Kasumi-1 (cell line): Measurements from ENCODE around the gene SLC17A2.
A peak's percentile ranks its signal among the peaks of the same experiment; 100 is the strongest.

Experiments used
- DNase-seq, 2 experiments: peaks; one replicate each; lab custom pipeline; 2025; lab: John Stamatoyannopoulos, UW

The SLC17A2 gene

DNA sequence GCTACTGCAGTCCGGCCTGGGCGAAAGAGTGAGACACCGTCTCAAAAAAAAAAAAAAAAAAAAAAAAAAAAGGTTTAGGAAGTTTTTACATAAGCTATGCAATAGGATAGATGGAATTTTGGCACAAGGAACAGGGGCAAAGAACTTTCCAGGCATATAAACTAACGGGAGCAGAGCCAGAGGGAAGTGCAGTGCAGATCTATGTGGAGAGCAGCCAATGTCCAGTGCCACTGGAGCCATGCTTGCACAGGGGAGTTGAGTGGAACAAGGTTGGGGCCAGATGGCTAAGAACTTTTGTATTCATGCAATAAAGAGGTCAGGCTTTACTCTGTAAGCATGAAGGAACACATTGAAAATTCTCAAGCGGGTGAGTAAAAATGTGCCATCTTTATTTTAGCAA lies 10.8 kb downstream of the SLC17A2 start:
- no peak for DNase-seq

DNA sequence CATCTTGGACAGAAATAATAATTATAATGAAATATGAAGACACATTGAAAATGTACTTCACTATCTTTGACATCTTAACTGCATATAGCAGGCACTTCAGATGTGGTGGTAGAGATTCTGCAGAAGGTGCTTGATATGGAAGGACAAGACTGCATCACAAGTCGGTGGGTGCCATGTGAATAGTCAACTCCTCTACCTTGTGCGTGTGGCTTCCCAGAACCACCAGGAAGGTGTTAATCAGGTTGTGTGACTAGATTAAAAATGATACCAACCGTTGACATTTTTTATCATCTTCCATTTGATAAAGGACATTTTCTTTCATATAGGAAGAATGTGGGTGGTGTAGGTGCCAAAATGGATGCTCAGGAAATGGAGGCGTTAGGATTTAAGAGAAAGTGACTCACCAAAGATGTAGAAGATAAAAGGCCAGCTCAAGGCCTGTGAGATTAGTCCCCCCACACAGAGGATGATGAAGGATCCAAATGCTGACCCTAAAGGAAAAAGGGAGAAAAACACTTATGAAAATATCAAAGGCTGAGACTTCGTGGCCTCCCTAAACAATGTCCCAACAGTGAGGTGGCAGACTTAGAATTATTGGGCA lies 12.3 kb downstream of the SLC17A2 start:
- no peak for DNase-seq

DNA sequence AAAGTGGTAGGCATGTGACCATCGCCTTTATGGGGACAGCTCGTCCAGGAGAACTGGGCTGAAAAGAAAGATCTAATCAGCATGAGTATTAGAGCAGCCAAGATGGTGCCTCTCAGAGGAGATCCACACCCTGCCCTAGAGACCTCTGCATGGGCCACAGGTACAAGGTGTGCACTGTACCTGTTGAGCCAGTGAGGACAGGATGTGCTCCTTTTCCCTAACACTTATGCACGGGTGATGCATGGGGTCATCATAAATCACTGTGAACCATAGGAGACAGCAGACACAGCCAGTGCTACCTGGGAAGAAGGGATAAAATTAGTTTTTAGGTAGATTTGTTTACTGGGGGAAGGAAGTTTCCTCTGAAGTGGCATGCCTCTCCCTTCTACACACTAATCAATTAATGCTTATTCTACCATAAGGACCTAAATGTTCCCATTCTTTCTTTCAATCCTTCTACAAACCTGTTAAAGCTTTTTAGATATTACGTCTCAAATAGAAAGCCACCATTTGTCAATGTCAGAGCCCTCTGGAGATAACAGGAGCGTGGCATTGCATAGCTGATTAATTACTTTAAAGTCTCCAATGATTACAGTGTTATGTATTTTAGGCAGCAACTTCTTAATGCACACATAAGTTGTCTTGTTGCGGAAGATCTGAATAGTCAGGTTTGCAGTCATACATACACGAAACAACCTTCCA lies 13.6 kb downstream of the SLC17A2 start:
- no peak for DNase-seq

DNA sequence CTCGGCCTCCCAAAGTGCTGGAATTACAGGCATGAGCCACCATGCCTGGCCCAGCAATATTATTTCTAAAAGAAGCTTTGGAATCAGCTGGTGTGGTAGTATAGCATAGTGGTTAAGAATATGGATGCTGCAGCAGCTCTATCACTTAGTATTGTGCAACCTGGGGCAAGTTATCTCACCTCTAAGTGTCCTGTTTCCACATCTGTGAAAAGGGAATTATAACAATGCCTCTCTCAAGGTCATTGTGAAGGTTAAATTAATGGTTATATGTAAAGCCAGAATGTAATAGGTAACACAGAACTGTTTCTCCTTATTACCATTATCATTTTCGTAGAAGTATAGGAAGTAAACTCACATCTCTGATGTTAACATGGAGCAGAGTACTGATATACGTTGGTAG lies 14.2 kb downstream of the SLC17A2 start:
- DNase-seq = no peak

DNA sequence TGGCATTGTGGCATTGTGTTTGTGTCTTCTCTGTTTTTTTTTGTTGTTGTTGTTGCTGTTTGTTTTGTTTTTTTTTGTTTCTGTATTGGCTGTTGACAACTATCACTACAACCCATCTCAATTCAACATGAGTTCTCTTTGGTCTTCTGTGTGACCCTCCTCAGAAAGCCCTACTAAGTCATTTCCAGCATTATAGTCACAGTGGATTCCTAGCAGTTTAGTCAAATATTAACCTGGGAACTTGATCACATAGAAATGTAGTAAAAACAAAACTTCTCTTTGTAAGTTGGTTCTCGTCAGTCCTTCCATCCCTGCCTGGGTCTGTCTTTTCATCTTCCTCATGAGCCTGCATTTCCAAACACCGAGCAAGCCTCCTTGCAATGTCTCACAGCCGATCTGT lies 16.8 kb downstream of the SLC17A2 start:
- no peak for DNase-seq

DNA sequence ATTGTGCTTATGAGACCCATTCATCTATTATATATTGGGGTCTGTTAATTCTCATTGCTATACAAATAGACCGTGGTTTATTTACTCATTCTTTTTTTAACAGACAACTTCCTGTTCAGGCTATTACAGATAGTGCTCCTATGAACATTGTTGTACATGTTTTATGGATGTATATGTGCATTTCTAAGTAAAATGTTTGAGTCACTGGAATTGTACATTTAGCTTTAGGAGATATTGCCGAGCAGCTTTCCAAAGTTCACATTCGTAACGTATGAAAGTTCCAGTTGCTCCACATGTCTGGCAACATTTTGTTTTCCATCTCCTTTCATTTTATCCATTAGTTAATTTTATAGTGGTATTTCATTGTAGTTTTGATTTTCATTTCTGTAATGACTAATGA lies 19.1 kb downstream of the SLC17A2 start:
- no peak for DNase-seq

DNA sequence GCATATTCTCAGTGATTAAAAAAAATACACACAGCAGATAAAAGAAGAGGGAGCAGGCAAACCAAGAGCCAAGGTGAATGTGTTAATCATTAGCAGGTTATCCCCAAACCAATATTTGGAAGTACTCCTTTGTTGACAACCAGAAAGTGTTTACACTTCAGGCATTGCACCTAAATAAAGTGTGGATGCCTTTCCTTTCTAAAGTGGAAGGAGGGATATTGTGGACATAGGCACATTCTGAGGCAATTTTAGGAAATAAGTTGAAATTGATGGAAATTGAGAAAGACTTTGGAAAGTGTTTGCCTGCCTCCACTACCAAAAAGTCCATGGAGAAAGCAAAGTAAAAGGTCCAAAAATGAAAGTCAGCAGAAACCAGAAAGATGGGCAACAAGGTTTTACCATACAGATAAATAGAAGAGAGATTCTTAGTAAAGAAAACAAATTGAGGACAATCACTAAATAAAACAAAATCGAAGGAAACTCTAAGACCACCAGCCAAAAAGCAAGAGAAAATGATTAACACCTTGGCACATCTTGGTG lies 22.9 kb downstream of the SLC17A2 start:
- DNase-seq = no peak

DNA sequence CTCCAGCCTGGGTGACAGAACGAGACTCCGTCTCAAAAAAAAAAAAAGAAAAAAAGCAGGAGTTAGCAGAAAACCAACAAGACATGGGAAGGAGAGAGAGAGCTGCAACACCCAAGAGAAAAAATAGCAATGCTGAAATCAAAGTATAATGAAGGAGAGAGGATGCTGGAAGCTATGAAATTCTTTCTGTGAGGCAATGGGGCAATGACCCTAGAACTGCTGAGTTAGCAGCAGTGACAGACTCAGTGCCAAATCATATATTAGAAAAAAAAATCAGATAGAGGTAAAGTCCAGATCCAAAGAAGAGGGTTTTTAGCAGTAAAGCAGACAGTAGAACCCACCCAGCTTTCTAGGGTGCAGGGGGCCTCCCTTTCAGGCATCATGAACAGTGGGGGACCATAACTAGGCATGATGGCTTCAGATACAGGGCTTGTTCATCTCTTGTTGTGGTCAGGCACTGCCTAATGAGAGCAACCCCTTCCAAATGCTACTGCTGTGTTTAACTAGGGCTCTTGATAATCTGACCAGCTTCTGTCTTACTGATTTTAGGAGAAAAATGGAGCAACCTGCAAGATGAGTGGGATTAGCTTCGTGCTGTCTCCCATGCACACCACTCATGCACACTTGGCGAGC lies 26.9 kb downstream of the SLC17A2 start:
- no peak for DNase-seq

DNA sequence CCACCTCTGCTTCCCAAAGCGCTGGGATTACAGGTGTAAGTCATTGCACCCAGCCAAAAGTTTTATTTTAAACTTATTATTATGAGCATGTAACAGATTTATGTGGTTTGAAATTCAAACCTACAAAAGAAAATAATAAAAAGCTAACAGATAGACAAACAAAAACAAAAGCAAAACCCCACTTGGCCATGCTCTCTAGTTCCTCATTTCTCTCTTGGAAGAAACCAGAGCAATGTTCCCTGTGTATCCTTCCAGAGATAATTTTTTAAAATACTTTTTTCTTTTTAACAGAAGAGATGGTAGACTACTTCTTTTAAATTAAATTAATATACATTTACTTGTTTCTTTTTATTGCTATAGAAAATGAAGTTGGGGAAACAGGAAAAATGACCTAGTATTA lies 28.4 kb downstream of the SLC17A2 start:
- no peak for DNase-seq

DNA sequence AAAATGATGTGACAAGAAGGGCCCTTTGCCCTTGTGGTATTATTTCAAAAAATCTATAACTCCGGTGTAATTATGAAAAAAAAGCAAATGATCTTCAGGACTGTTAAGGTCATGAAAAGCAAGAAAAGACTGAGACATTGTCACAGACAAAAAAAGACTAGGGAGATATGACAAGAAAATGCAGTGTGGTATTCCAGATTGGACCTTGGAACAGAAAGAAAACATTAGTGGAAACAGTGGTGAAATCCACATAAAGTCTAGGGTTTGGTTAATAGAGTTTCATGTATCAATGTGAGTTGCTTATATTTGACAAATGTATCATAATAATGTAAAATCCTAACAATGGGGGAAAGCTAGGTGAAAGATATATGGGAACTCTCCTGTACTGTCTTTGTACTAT lies 29.6 kb downstream of the SLC17A2 start:
- DNase-seq = no peak

DNA sequence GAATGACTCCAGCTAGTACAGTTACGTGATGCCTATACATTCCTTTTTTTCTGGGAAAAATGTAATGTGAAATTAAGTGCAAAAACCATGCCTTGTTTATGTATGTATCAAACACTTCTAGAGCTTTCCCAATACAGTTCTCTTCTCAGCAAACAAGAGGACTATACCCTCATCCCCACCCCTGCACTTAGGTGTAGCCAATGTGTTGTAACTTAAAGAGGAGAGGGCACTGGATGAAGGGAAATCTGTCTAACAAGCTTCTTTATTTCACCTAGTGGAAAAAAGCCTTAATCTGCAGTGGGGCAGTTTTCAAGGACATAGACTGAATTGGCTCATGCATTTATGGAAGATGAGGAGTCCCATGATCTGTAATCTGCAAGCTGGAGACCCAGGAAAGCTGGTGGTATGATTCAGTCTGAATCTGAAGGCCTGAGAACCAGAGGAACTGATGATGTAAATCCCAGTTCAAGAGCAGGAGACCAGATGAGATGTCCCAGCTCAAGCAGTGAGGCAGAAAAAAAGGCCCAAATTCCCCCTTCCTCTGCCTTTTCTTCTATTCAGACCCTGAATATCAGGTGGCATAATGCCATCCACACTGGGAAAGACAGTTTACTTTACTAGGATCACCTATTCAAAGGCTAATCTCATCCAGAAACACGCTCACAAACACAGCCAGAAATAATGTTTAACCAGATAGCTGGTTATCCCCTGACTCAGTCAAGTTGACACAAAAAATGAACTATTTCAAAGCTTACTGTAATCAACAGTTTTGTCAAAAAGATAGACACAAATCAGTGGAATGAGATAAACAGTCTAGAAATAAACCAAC lies 30.7 kb downstream of the SLC17A2 start:
- DNase-seq = no peak

DNA sequence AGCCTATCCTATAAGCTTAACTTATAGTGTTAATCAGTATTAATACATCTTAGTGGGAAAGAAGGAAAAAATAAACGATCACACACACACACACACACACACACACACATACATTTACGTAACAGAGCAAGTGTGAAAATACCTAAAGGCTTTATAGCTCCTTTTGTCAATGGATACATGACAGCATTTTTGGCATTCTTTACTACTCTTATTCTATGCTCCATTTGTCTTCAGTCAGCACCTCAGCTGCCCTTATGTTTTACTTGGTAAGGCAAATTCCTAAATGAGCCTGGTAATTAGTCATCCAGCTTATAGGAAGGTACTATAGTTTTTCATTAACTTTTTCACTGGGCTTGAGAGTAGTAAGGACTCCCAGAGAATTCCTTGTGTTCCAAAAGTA lies 31.4 kb downstream of the SLC17A2 start:
- DNase-seq = no peak

DNA sequence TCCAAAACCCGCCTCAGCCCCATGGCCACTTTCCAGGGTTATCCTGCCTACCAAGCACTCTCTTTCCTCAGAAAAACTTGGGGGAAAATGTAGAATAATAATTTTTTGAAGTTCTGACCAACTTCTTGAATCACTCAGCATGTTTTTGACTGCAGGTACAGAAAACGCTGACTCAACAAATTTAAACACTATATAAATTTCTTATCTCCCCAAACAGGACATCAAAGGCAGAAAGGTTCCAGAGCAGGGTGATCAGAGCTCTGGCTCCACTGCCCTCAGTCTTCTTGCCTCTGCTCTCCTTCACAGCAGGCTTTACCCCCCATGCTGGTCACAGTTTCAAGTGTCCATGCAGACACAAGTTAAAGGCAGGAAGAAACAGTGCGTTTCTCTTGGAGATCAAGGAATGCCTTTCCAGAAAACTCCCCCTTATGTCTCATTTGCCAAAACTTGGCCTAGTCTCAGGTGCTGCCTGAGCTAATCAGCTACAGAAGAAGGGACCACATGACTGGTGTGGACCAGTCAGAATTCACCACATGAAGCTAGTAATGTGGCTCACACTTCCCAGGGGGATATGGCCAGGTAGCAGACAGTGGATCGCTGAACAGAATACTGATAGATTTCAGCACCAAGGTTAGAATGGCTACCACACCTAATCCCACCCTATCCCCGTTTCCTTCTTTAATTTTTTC lies 32.1 kb downstream of the SLC17A2 start:
- DNase-seq = no peak

DNA sequence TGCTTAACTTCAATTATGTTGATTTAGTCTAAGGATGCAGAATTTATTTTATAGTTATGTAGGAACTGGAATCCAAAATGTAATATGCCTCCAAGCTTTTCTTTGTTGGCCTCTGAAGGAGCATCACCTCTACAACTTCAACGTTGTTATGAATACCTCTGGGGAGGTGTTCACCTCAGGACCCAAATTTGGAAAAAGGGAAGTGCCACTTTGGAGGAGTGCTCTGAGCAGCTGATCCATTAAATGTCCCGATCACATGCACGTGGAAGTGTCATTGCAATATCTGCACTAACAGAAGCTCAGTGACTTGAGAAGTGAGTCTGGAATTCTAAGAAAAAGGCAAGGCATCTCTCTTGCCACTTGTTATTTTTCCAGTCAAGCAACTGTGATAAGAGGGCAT lies 34.2 kb downstream of the SLC17A2 start:
- no peak for DNase-seq

DNA sequence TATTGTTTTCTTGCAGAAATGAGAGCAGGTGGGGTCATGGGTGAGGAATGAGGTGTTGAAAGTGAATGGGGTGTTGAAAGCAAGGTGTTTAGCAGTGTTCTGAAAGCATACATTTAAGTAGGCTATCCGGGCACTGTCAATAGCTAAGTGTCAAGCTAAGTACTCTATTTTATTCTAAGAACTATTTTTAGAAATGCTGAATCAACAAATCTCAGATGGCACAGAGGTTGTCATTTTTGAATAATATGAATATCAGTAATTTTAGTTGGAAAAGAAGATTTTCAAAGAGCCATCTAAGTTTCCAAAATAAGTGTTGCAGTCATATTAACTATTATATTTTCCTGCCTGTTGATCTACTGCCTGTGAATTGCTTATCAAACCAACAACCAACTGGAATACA lies 34.7 kb downstream of the SLC17A2 start:
- no peak for DNase-seq

DNA sequence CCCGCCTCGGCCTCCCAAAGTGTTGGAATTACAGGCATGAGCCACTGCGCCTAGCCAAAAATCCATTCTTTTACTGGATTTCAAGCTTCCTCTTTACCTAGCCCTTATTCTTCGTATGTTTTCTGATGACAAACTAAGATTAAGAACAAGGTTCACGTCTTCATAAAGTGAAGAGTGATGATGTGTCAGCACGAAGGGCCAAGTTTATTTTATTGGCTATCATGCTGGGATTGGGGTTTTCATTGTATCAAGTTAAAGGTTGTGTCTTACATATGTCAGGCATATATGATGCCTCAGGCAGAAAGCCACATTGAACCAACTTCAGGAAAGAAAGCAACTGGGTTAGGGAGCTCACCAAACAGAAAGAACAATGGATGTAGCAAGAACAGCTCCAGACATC lies 36.7 kb downstream of the SLC17A2 start:
- no peak for DNase-seq

DNA sequence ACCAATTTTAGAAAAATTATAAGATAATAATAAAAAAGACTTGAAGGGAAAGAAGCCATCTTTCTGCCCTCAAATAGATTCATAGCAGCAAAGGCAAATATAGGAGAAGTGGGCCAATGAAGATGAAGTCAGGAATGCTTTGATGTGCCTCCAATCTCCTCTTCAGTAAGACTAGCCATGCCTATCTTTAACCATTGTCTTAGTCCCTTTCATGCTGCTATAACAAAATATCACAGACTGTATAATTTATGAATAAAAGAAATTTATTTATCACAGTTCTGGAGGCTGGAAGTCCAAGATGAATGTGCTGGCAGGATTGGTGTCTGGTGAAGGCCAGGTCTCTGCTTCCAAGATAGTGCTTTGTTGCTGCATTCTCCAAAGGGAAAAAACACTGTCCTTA lies 37.6 kb downstream of the SLC17A2 start:
- no peak for DNase-seq

DNA sequence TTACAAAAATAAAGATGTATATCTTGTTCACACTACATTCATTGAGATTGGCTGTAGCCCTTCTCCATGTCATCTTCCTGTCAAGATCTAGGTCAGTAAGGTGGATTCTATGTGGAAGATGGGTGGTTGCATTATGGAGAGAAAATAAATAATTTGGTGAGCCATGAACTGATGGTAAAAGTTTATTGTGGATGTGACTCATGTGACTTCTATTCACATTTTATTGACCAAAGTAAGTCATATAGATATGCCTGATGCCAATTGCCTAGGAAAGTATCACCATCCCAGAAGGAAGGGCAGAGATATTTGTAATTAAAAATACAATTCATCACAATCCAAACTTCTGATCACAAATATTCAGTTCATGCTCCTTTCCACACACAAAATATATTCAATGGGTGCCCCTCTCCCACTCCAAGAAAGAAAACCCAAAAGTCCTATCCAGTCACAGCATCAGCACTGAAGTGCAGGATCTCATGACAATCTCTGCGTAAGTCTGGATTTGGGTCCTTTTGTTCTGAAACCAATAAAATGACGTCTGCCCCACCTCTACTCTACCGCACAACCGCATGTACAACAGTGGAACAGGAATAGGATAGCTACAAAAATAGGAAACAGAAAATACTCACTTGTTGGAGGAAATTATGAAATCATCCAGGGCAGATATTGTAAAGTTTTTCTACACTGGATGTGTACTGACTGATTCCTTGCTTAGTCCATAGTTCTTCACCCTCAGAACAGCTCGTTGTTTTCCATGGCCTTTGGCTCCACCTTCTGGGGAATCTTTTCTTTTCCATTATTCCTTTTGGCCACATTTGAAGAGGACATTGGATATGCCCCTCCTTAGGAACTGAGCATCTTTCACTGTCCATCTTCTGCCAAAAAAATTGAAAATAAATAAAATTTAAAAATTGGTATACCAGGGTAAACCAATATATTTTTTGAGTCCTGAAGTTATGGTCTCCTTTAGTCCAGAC lies 40.3 kb downstream of the SLC17A2 start:
- peak; percentile 55 for DNase-seq

DNA sequence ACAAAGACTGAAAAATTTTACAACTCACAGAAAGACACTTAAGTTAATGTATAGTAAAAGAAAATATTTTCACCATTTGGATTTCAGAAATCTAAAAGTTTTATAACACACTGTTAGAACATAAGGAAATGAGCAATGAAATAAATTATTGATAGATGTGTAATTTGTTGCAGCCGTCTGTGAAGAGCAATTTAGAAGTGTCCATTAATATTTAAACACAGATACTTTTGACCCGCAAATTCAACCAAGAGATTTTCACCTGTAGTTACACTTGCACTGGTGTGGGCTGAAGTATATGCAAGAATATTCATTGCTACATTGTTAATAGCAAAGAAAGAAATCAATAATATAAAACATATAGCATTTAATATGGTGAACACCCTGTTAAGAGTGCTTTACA lies 41.9 kb downstream of the SLC17A2 start:
- no peak for DNase-seq

DNA sequence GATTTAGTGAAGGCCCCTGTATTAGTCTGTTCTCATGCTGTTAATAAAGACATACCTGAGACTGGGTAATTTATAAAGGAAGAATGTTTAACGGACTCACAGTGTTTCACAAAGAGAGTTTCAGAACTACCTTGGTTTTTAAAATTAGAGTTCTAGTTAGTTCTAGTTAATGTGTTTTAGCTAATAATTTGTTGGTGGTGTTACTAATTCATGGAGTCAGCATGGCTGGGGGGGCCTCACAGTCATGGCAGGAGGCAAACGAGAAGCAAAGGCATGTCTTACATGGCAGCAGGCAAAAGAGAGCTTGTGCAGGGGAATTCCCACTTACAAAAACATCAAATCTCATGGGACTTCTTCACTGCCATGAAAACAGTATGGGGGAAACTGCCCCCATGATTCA lies 44.4 kb downstream of the SLC17A2 start:
- no peak for DNase-seq

DNA sequence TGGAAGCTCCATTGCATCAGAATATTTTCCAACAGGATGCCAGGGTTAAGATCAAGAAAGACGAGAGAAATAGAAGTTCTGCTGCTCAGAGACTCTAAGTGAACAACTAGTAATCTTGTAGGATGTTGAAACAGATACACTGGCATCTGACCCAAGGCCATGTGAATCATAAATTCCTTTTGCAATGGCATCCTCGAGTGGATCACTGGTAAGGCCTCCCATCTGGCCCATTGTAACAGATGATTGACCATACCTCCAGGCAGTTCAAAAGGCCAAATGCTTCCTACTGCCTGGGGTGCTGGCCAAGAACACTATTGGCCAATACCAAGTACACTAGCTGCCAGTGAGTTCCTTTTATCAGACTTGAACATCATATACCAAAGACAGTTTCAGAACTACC lies 46.5 kb downstream of the SLC17A2 start:
- no peak for DNase-seq
